ENCODE data around the gene WNT8B.

WNT8B gene

DNA sequence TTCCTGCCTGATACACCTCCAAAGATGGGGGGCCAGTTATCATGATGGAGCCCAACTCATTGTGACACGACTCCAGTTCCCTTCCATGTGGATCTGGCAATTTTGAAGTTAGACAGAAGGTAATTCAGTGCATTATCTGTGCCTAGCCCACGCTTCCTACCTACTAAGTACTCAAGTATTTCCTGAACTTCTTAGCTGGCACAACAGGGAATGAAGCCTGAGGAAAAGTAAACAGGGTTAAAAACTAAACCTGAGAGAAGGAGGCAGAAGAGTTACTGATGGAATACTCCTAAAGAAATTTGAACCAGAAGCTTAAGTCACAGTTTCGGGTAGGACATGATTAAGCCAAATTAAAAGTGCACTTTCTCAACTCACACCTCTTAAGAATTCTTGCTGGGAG lies 58.0 kb downstream of the WNT8B start:
- no peak for DNase-seq (ENCODE audit: low read depth)
- TF ChIP-seq, protein P1, sequence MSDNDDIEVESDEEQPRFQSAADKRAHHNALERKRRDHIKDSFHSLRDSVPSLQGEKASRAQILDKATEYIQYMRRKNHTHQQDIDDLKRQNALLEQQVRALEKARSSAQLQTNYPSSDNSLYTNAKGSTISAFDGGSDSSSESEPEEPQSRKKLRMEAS (IDR thresholded peaks at IDR 0.05; ENCODE audit: low read depth, low read length) = no peak
- no peak for TF ChIP-seq MYC (IDR thresholded peaks at IDR 0.05; ENCODE audit: low read depth, low read length)
- TF ChIP-seq, protein P2, sequence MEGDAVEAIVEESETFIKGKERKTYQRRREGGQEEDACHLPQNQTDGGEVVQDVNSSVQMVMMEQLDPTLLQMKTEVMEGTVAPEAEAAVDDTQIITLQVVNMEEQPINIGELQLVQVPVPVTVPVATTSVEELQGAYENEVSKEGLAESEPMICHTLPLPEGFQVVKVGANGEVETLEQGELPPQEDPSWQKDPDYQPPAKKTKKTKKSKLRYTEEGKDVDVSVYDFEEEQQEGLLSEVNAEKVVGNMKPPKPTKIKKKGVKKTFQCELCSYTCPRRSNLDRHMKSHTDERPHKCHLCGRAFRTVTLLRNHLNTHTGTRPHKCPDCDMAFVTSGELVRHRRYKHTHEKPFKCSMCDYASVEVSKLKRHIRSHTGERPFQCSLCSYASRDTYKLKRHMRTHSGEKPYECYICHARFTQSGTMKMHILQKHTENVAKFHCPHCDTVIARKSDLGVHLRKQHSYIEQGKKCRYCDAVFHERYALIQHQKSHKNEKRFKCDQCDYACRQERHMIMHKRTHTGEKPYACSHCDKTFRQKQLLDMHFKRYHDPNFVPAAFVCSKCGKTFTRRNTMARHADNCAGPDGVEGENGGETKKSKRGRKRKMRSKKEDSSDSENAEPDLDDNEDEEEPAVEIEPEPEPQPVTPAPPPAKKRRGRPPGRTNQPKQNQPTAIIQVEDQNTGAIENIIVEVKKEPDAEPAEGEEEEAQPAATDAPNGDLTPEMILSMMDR (IDR thresholded peaks at IDR 0.05; ENCODE audit: low read depth, low read length) = no peak
- TF ChIP-seq POLR2A (IDR thresholded peaks at IDR 0.05; ENCODE audit: extremely low read depth, insufficient read length) = no peak
- no peak overlapping the region for H3K4me3 ChIP-seq (ENCODE audit: low read depth, low read length)

DNA sequence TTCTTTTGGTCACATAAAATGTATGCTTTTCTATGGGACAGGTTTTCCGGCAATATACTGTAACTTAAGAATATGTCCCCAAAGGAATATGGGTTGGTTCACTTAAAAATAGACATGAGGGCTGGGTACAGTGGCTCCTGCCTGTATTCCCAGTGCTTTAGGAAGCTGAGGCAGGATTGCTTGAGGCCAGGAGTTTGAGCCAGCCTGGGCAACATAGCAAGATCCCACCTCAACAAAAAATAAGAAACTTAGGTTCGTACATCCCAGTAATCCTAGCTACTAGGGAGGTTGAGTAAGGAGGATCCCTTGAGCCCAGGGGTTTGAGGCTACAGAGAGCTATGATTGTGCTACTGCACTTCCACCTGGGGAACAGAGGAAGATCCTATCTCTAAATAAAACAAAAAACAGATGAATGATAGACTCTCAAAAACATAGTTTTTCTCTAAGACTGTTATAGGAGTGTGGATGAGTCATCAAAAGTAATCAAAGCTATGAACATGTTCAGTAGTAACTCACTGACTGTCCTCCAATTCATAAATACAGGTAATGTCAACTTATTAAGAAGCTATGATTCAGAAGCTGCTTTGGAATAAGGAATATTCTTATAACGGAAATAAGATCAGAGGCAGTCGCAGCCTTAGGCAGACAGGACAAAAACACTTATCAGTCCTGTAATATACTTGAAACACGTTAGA lies 59.4 kb downstream of the WNT8B start:
- no peak overlapping the region for H3K4me3 ChIP-seq (ENCODE audit: low read depth, low read length)
- TF ChIP-seq, protein P1 (IDR thresholded peaks at IDR 0.05; ENCODE audit: low read depth, low read length) = no peak
- TF ChIP-seq POLR2A (IDR thresholded peaks at IDR 0.05; ENCODE audit: extremely low read depth, insufficient read length) (no peak), MYC (IDR thresholded peaks at IDR 0.05; ENCODE audit: low read depth, low read length) (no peak)
- TF ChIP-seq, protein P2 (IDR thresholded peaks at IDR 0.05; ENCODE audit: low read depth, low read length) = no peak
- no peak for DNase-seq (ENCODE audit: low read depth)

DNA sequence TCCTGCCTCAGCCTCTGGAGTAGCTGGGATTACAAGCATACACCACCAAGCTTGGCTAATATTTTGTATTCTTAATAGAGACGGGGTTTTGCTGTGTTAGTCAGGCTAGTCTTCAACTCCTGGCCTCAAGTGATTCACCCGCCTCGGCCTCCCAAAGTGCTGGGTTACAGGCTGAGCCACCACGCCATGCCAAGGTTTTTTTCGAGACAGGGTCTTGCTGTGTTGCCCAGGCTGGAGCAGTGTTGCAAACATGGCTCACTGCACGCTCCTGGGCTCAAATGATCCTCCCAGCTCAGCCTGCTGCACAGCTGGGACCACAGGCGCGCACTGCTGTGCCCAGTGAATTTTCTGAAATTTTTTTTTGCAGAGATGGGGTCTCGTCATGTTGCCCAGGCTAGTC lies 60.1 kb downstream of the WNT8B start:
- H3K4me3 ChIP-seq (ENCODE audit: low read depth, low read length) = no peak overlapping the region
- TF ChIP-seq MYC (IDR thresholded peaks at IDR 0.05; ENCODE audit: low read depth, low read length) = no peak
- no peak for DNase-seq (ENCODE audit: low read depth)

DNA sequence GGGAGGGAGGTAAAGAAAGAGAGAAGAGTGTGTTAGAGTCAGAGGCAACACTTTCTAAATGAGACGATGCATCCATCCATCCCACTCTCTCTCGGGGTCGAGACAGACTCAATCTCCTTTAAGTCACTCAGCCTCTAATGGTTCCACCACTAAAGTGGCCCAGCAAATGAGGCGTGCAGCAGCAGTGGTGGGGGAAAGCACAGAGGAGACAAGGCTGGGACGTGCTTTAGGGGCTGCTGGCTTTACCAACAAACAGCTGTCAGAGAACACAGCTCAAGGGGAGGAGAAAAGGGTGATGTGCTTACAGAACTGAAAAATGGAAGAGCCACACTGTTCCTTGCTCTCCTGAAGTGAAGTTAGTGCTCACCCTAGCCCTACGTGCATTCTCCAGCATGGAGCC lies 61.4 kb downstream of the WNT8B start:
- no peak for DNase-seq (ENCODE audit: low read depth)
- no peak overlapping the region for H3K4me3 ChIP-seq (ENCODE audit: low read depth, low read length)

DNA sequence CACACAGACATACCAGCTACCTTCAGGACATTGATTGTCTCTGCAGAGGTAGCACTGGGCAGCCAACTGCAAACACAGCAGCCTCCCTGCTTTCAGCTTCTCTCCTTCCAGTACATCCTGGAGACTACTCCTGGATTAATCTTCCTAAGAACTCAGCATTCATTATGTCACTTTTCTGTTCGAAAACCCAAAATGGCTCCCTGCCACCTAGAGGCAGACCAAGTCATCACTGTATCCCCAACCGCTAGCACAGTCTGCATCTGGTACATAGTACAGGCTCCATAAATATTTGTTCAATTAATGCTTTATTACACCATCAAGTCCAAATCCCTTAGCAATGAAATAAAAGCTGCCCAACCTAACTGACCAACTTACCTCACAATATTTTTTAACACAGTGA lies 61.8 kb downstream of the WNT8B start:
- TF ChIP-seq POLR2A (IDR thresholded peaks at IDR 0.05; ENCODE audit: extremely low read depth, insufficient read length) = no peak
- TF ChIP-seq, protein P2 (IDR thresholded peaks at IDR 0.05; ENCODE audit: low read depth, low read length) = peak; percentile 15
- H3K4me3 ChIP-seq (ENCODE audit: low read depth, low read length) = no peak overlapping the region
- DNase-seq (ENCODE audit: low read depth) = no peak

More for the DNA sequence above, 61.4 kb downstream of the WNT8B start:
- TF ChIP-seq MYC (IDR thresholded peaks at IDR 0.05; ENCODE audit: low read depth, low read length) (no peak), POLR2A (IDR thresholded peaks at IDR 0.05; ENCODE audit: extremely low read depth, insufficient read length) (no peak)
- TF ChIP-seq, protein P1 (IDR thresholded peaks at IDR 0.05; ENCODE audit: low read depth, low read length) = no peak
- TF ChIP-seq, protein P2 (IDR thresholded peaks at IDR 0.05; ENCODE audit: low read depth, low read length) = no peak

DNA sequence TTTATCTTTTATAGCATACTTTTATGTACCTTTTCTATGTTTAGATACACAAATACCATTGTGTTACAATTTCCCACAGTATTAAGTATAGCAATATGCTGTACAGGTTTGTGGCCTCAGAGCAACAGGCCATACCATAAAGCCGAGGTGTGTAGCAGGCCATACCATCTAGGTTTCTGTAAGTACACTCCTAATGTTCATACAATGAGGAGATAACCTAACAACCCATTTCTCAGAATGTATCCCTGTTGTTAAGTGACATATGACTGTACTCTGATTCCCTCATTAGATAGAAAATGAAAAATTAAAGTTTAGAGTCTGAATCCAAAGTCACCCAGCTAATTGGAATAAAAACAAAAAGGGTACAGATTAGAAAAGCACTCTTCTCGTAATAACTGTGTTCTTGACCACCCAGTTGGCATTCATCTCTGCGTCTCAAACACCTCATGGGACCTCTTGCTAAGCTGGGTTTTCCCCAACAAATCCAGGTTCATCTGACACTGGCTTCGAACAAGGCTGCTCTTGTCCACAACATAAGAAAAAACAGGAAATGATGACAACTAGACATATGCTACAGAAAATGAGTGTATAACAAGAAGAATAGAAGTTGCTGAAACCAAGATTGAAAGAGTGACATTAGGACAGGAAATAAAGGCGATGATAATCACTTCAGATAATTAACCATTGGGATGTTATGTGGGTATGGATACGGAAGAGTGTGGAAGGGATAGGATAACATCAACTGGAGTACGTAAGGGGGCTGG lies 65.5 kb downstream of the WNT8B start:
- no peak for DNase-seq (ENCODE audit: low read depth)
- TF ChIP-seq POLR2A (IDR thresholded peaks at IDR 0.05; ENCODE audit: extremely low read depth, insufficient read length) (no peak), MYC (IDR thresholded peaks at IDR 0.05; ENCODE audit: low read depth, low read length) (no peak)
- TF ChIP-seq, protein P2 (IDR thresholded peaks at IDR 0.05; ENCODE audit: low read depth, low read length) = no peak
- TF ChIP-seq, protein P1 (IDR thresholded peaks at IDR 0.05; ENCODE audit: low read depth, low read length) = no peak
- peak overlapping the region; percentile 91 for H3K4me3 ChIP-seq (ENCODE audit: low read depth, low read length)
